GM18858 (cell line): ENCODE measurements around the gene GBA2.
A peak's percentile ranks its signal among the peaks of the same experiment; 100 is the strongest.

Experiments
- ATAC-seq: cut with Tn5 transposase; IDR thresholded peaks from one replicate; pipeline ENCODE4 v1.9.1; 2021; ENCODE audit not compliant: unreplicated experiment

Gene GBA2

GRCh38 chr9:35717132-35717870 lies 31.7 kb downstream of the GBA2 start:
- ATAC-seq = no peak

GRCh38 chr9:35716230-35716629 lies 32.8 kb downstream of the GBA2 start:
- no peak for ATAC-seq

GRCh38 chr9:35714579-35715252 lies 34.3 kb downstream of the GBA2 start:
- ATAC-seq = no peak

- ATAC-seq = no peak
Observed at GRCh38 chr9:35714123-35714522, 34.9 kb downstream of the GBA2 start.

DNA sequence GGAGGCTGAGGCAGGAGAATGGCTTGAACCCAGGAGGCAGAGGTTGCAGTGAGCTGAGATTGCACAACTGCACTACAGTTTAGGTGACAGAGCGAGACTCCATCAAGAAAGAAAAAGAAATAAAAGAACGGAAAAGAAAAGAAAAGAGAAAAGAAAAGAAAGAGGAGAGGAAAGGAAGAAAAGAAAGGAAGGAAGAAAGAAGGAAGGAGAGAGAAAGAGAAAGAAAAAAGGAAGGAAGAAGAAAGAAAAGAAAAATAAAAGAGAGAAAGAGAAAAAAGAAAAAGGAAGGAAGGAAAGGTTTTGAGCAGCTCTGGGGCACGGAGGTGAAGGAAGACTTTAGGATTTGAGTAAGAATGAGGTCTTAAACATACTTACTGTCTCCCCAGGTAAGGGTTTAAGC lies 35.5 kb downstream of the GBA2 start:
- no peak for ATAC-seq

GRCh38 chr9:35712762-35713400 lies 36.1 kb downstream of the GBA2 start:
- no peak for ATAC-seq

- ATAC-seq = no peak
Observed at GRCh38 chr9:35711501-35712428, 37.3 kb downstream of the GBA2 start.

GRCh38 chr9:35710818-35711500 lies 38.1 kb downstream of the GBA2 start:
- ATAC-seq = no peak

DNA sequence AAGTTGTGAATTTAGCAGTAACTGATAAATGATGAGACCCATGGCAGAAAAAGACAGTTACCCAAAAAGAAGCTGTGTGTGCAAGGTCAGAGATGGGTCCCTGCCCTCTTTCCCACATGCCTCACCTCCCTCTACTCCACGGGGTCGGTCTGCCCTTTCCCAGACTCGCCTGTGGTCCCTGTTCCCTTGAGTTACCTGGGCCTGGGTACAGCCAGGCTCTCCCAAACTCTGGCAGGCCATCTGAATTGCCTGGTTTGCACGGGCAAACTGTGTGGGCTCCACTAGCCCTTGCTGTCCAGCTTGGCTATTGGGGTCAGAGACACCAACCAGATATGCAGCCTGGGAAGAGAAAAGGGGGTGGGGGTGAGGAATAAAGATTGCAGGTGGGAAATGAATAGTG lies 40.9 kb downstream of the GBA2 start:
- ATAC-seq = no peak

GRCh38 chr9:35706951-35707350 lies 42.1 kb downstream of the GBA2 start:
- no peak for ATAC-seq

GRCh38 chr9:35705836-35706430 lies 43.1 kb downstream of the GBA2 start:
- ATAC-seq = no peak

- no peak for ATAC-seq
Observed at GRCh38 chr9:35705372-35705771, 43.7 kb downstream of the GBA2 start.

DNA sequence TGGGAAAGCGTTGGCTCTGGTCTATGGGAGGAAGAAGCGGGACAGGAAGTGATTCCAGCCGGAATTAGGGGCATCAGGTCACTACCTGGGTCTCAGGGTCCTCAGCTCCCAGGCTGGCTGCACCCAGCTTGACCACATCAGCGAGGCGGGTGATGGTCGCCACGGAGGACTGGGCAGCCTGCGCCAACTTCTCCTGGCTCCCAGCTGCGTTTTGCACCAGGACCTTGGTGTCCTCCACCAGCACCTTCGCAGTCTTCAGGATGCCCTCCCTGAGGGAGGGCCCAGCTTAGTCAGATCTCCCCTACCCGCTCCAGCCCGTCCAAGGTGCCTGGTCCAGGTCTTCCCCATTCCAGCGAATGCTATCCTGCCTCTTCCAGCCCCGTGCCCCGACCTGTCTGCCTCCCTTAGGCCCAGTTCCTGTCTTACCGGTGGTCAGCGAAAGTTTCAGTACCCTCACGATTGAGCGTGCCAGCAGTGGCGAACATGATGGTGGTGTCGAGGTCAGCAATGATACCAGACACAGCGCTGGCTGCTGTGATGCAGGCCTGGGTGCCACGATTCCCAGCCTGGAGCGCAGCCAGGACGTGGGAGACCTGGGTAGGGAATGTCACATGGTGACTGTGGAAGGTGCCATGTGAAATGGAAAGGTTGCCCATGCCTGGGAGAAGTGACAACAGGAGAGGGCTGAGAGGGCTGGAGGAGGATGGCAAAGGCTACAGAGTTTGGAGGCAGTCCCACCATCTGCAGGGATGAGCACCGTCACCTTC lies 44.9 kb downstream of the GBA2 start:
- no peak for ATAC-seq

DNA sequence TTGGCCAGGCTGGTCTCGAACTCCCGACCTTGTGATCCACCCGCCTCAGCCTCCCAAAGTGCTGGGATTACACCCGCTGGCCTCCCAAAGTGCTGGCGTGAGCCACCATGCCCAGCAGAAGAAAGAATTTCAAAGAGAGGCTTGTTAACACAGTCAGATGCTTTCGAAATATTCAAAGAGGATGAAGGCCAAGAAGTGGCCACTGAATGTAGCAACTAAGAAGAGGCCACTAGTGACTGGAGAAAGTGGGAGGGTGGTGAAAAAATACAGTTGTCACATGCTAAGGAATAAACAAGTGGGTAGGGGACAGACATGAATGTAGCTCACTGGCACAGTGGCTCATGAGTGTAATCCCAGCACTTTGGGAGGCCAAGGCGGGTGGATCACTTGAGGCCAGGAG lies 46.3 kb downstream of the GBA2 start:
- ATAC-seq = no peak

GRCh38 chr9:35700942-35701341 lies 48.1 kb downstream of the GBA2 start:
- ATAC-seq = no peak

DNA sequence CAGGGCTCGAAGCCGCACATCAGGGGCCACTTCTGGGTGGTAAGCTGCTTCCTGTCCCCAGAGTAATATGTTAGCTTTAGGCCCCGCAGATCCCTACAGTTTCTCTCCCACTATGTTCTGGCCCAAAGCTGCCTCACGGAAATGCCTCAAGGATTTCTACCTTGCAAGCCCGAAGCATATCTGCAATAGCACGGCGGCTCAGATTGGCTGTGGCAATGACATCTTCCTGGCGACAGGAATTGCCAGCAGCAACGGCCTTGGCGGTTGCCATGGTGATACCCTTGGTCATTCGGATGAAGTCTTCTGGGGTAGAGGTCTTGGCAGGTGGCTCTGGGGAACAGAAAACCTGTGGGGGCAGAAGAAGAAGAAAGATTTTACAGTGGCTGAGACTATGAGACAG lies 49.0 kb downstream of the GBA2 start:
- ATAC-seq = no peak

DNA sequence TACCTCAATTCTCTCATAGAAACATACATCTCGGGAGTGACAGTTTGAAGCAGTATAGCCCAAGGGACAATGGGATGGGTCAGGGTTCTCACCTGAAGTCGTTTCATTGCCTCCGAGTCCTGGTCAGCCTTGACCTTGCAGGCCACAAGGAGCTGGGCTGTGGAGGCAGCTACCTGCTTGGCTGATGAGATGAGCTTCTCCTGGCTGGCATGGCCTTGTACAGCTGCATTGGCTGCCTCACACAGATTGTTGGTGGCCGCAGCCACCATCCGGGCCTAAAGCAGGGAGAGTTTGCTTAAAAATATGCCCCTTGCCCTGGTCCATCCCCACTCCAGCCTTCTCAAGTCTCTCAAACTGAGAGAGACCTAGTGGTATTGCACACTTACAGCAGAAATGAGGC lies 50.8 kb downstream of the GBA2 start:
- ATAC-seq = no peak

DNA sequence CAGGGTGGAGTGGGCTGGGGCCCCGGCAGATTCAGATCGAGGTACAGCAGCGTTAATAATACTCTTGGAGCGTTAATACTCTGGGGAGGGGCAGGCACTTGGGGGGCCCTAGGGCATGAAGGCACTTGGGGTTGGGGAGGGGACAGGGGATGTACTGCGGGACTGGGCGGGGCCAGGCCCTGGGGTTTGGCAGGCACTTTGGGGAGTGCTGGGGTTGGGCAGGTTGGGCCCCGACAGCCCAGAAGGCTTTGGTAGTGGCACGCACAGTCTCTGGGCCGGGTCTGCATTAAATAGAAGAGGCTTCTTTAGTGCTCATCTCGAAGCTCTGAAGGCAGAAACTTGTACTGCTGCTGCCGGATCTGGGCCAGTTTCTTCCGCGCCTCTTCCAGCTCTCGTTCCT lies 51.5 kb downstream of the GBA2 start:
- ATAC-seq = no peak

DNA sequence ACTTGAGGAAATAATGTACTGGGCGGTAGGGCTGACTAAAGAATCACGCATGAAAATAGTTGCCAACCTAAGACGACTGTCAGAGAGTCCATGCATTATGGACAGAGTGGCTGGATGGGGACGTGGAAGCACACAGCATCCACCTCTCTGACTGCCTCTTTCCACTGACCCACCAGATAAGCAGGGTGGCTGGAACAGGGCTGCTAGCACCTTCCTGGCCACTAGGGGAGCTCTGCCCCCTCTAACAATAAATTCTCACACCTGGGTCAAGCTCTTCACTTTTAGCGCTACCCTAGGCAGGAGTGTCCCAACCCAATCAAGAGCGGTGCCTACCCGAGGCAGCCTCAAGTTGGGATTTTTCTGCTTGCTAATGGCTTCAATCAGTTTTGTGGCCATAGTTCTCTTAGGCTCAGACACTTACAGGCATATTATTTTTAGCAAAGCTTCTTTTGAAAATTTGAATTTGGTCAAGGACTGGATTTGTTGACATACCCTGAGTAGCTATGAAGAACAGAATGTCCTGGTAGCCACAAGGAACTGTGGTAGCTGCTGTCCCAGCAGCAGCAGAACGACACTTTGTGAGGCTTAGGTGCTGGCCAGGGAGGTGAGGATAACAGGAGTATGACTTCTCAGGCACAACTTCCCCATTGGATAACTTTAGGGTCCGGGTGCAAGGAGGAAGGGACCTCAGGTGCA lies 52.4 kb downstream of the GBA2 start:
- peak; percentile 72 for ATAC-seq
